GM12801 (cell line): Measurements from ENCODE around the gene RHOJ.

Source experiments
- CTCF ChIP-seq: IDR thresholded peaks from one replicate; pipeline ENCODE4 v1.5.1; 2011; ENCODE audit warnings: control low read depth; ENCODE audit not compliant: insufficient read length; ENCODE audit errors: extremely low read depth

RHOJ gene

GRCh38 chr14:63224196-63224595 is 20.0 kb downstream of the RHOJ start:
- TF ChIP-seq CTCF = no peak

GRCh38 chr14:63228217-63228616 is 24.0 kb downstream of the RHOJ start:
- TF ChIP-seq CTCF = no peak

GRCh38 chr14:63229330-63230059 is 25.3 kb downstream of the RHOJ start:
- no peak for TF ChIP-seq CTCF

- TF ChIP-seq CTCF = no peak
These were observed 27.5 kb downstream of the RHOJ start for GRCh38 chr14:63231766-63232165.

- no peak for TF ChIP-seq CTCF
These were observed 33.5 kb downstream of the RHOJ start for GRCh38 chr14:63237791-63238190.

- no peak for TF ChIP-seq CTCF
These were observed 36.0 kb downstream of the RHOJ start for GRCh38 chr14:63240221-63240620.

GRCh38 chr14:63241096-63241495 is 36.9 kb downstream of the RHOJ start:
- TF ChIP-seq CTCF = no peak
